SU-DHL-6 (cell line): ENCODE results near the gene ACCSL.

Experiments used
- H2AFZ ChIP-seq: fragments of 200-600 bp; sonication (generic); 2 replicates; pipeline ENCODE4 v1.6.1; 2014; ENCODE audit warnings: low read depth, mild to moderate bottlenecking, moderate library complexity, mixed read lengths, antibody characterized with exemption, low read length; ENCODE audit not compliant: severe bottlenecking
- H3F3A ChIP-seq: fragments of 200-600 bp; shearing (Covaris generic); 2 replicates; pipeline ENCODE4 v1.6.0; 2016; ENCODE audit warnings: antibody characterized with exemption, mild to moderate bottlenecking; ENCODE audit not compliant: insufficient read depth
- H3K27ac ChIP-seq: fragments of 200-600 bp; sonication (generic); 2 replicates; pipeline ENCODE4 v1.5.1; 2016; ENCODE audit warnings: low read depth, mild to moderate bottlenecking, low read length, moderate library complexity, mixed read lengths
- H3K27me3 ChIP-seq: fragments of 200-600 bp; sonication (generic), shearing (Covaris generic); 2 replicates; pipeline ENCODE4 v1.6.0; 2014; ENCODE audit warnings: mild to moderate bottlenecking, low read length
- H3K36me3 ChIP-seq: fragments of 200-600 bp; sonication (generic); 2 replicates; pipeline ENCODE4 v1.6.1; 2014; ENCODE audit warnings: mild to moderate bottlenecking, low read length, mixed read lengths
- H3K4me2 ChIP-seq: fragments of 300-600, 200-600 bp; shearing (Covaris generic), sonication (generic); 2 replicates; pipeline ENCODE4 v1.6.0; 2014; ENCODE audit warnings: low read length, low read depth, mild to moderate bottlenecking; ENCODE audit not compliant: poor library complexity, severe bottlenecking
- H3K4me3 ChIP-seq: fragments of 200-600 bp; sonication (generic); 2 replicates; pipeline ENCODE4 v1.5.1; 2014; ENCODE audit warnings: antibody characterized with exemption, low read length, mild to moderate bottlenecking, mixed read lengths; ENCODE audit not compliant: insufficient read depth, poor library complexity, severe bottlenecking
- H3K79me2 ChIP-seq: fragments of 200-600 bp; sonication (generic); 2 replicates; pipeline ENCODE4 v1.6.1; 2014; ENCODE audit warnings: mild to moderate bottlenecking, low read length, moderate library complexity; ENCODE audit not compliant: insufficient read depth
- H3K9ac ChIP-seq: fragments of 200-600 bp; sonication (generic); 2 replicates; pipeline ENCODE4 v1.7.0; 2014; ENCODE audit warnings: mild to moderate bottlenecking, low read length
- H3K9me2 ChIP-seq: fragments of 200-600 bp; sonication (generic); replicated peaks from 2 replicates; pipeline ENCODE4 v1.6.1; 2014; ENCODE audit warnings: low read length; ENCODE audit not compliant: insufficient read depth
- H3K9me3 ChIP-seq: fragments of 200-600 bp; sonication (generic); 2 replicates; pipeline ENCODE4 v1.6.1; 2014; ENCODE audit warnings: low read length, mixed read lengths; ENCODE audit not compliant: insufficient read depth
- H4K20me1 ChIP-seq: fragments of 200-600 bp; sonication (generic); 2 replicates; pipeline ENCODE4 v1.6.1; 2014; ENCODE audit warnings: low read depth, mild to moderate bottlenecking, antibody characterized with exemption, low read length, moderate library complexity, mixed read lengths
- CTCF ChIP-seq: fragments of 200-600 bp; sonication (generic); IDR thresholded peaks from one replicate; pipeline ENCODE4 v1.5.1; 2017; ENCODE audit warnings: antibody characterized with exemption, mild to moderate bottlenecking, low read length, moderate library complexity; ENCODE audit not compliant: insufficient read depth, poor library complexity, severe bottlenecking
- EZH2phosphoT487 ChIP-seq: fragments of 200-600 bp; sonication (generic), shearing (Covaris generic); conservative IDR thresholded peaks from 2 replicates; pipeline ENCODE4 v1.6.1; 2018; ENCODE audit warnings: mild to moderate bottlenecking, antibody characterized with exemption, low read length, moderate library complexity, mixed read lengths

ACCSL gene

DNA sequence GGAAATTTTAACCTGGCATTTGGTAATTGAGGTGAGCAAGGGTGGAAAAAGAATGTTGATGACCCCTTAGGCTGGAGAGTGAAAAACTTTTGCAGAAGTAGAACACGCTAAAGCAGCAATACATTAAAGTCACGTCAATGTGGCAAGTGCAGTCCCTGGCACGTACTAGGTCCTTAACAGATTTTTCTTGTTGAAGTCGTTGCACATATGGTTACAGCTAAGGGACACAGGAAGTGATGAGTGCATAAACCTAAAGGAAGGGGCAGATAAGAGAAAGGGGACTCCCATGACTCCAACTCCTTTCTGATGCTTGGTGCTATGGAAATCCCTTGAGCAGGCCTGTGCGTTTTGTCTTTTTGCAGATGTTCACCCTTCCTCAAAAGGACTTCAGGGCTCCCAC, 19.5 kb downstream of the ACCSL start:
- Histone ChIP-seq H3K9me2 (no peaks in the 10 kb centered on the region), H3K27me3 (no peaks in the 10 kb centered on the region), H3K79me2 (no peaks in the 10 kb centered on the region), H3K9me3 (no peaks in the 10 kb centered on the region), H3K27ac (no peak overlapping the region), H3K4me3 (no peak overlapping the region), H3K36me3 (no peaks in the 10 kb centered on the region), H2AFZ (no peak overlapping the region), H4K20me1 (no peaks in the 10 kb centered on the region), H3F3A (no peaks in the 10 kb centered on the region), H3K9ac (no peak overlapping the region), H3K4me2 (no peak overlapping the region)
- TF ChIP-seq EZH2phosphoT487 = no peak
- no peak for TF ChIP-seq CTCF

GRCh38 chr11:44068180-44068579, 20.4 kb downstream of the ACCSL start:
- Histone ChIP-seq H3K79me2 (no peaks in the 10 kb centered on the region), H3K9ac (no peak overlapping the region), H3K4me2 (no peak overlapping the region), H3F3A (no peaks in the 10 kb centered on the region), H2AFZ (no peak overlapping the region), H3K9me2 (no peaks in the 10 kb centered on the region), H3K27me3 (no peaks in the 10 kb centered on the region), H3K36me3 (no peaks in the 10 kb centered on the region), H3K4me3 (no peak overlapping the region), H3K9me3 (no peaks in the 10 kb centered on the region), H3K27ac (no peak overlapping the region), H4K20me1 (no peaks in the 10 kb centered on the region)
- TF ChIP-seq CTCF (no peak), EZH2phosphoT487 (no peak)

- Histone ChIP-seq H3K9ac (no peak overlapping the region), H2AFZ (no peak overlapping the region), H3K4me2 (no peak overlapping the region), H3K9me2 (no peaks in the 10 kb centered on the region), H3F3A (no peaks in the 10 kb centered on the region), H3K36me3 (no peaks in the 10 kb centered on the region), H4K20me1 (no peaks in the 10 kb centered on the region), H3K27me3 (no peaks in the 10 kb centered on the region), H3K27ac (no peak overlapping the region), H3K79me2 (no peaks in the 10 kb centered on the region), H3K9me3 (no peaks in the 10 kb centered on the region), H3K4me3 (no peak overlapping the region)
- TF ChIP-seq CTCF (no peak), EZH2phosphoT487 (no peak)
Observed at GRCh38 chr11:44071157-44071556, 23.4 kb downstream of the ACCSL start.
